ENCODE measurements around the gene FOXB1.
A peak's percentile ranks its signal among the peaks of the same experiment; 100 is the strongest.

The FOXB1 gene

DNA sequence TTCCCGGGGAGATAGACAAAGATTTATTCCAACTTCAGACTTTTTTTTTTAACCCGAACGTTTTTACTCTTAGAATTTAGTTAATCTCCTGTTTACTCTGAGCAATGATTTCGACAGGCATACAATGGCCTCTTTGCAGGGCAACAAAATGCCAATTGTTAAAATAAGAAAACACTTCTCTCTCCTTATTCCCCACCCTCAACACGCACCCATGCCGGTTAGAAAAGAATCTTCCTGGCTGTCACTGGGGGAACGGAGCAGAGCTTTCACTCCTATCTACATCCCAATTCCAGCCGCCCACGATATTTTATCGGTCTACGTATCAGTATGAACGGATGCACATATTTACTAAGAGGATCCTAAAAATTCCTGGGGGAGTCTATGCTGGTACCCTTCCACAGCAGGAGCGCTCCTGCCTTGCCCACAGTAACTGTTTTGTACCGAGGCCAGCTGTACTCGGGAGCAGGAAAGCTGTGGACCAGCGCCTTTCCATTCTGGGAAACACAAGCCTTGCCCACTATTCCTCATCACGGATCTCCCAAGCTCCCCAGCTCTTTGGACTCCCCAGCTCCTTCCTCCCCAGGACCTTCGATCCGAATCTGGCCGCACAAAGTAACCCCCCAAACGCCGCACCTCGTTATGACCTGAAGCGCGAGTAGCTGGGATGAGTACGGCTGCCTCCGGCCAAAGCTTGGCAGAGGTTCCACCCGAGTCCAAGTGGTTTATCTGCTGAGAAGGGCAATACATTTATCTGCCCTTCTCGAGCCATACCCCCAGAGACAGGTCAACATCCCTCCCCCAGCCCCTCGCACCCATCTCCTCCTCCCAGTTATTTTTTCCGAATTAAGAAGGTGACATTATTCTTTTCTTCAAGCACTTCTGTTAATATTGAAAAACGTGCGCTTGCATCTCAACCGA lies 2.2 kb upstream of the FOXB1 start:
- H3K9me3 ChIP-seq (ENCODE audit: insufficient read depth, low read length) = no peaks in the 10 kb centered on the region
- H4K20me1 ChIP-seq (ENCODE audit: insufficient read depth, low read length) = no peaks in the 10 kb centered on the region
- H3K4me1 ChIP-seq (ENCODE audit: low read length) = peaks cover 45% of the 10 kb centered on the region
- H3K79me2 ChIP-seq (ENCODE audit: low read length) = no peaks in the 10 kb centered on the region; the same call in 1 of the 2 replicates
- no peak overlapping the region for H3K27ac ChIP-seq (ENCODE audit: low read length)
- H3K9ac ChIP-seq (ENCODE audit: low read length) = no peak overlapping the region
- H2AFZ ChIP-seq (ENCODE audit: low read depth, low read length) = no peak overlapping the region
- no peak overlapping the region for H3K4me2 ChIP-seq (ENCODE audit: low read length)
- H3K27me3 ChIP-seq (ENCODE audit: low read depth, low read length) = no peaks in the 10 kb centered on the region
- no peaks in the 10 kb centered on the region for H3K36me3 ChIP-seq (replicated peaks; ENCODE audit: low read depth, low read length)
- H3K4me3 ChIP-seq (ENCODE audit: low read length) = no peak overlapping the region
- TF ChIP-seq EZH2phosphoT487 (IDR thresholded peaks at IDR 0.05; ENCODE audit: low read depth) (no peak), CTCF (IDR thresholded peaks at IDR 0.05; ENCODE audit: low read depth, low read length) (no peak)

DNA sequence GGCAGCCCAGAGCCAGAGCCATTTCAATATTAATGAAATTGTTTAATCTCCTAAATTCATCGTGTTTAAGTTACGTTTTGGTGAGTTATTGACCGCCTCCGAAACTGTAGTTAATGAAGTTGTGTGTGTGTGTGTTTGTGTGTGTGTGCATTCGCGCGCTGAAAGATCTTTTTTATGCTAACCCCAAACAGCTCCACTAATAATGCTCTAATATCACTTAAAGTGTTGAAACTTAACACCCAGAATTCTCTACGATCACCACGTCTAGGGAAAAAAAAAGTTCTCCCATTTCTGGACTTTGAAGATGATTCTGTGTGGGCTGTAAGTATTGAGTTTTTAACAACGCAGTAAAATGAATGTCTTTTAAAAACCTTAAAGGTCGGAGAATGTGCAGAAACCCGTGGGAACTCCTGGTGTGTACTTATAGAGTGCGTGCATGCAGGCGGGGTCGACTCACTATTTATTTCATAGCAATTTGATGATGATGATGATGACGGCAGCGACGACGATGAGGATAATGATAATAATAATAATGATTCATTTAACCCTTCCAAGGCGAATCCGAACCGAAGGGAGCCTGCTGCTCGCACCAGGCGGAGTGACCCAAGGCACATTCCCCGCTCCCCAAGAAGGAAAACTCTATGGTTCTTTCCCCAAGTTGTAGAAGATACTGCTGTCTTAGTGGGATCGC lies 1.4 kb upstream of the FOXB1 start:
- H3K9me3 ChIP-seq (ENCODE audit: insufficient read depth, low read length) = no peaks in the 10 kb centered on the region
- no peak overlapping the region for H3K27ac ChIP-seq (ENCODE audit: low read length)
- no peaks in the 10 kb centered on the region for H3K36me3 ChIP-seq (replicated peaks; ENCODE audit: low read depth, low read length)
- no peak overlapping the region for H2AFZ ChIP-seq (ENCODE audit: low read depth, low read length)
- no peak overlapping the region for H3K4me2 ChIP-seq (ENCODE audit: low read length)
- TF ChIP-seq EZH2phosphoT487 (IDR thresholded peaks at IDR 0.05; ENCODE audit: low read depth) (no peak), CTCF (IDR thresholded peaks at IDR 0.05; ENCODE audit: low read depth, low read length) (no peak)
- peaks cover 47% of the 10 kb centered on the region for H3K4me1 ChIP-seq (ENCODE audit: low read length)
- no peak overlapping the region for H3K9ac ChIP-seq (ENCODE audit: low read length)
- no peaks in the 10 kb centered on the region for H3K27me3 ChIP-seq (ENCODE audit: low read depth, low read length)
- H4K20me1 ChIP-seq (ENCODE audit: insufficient read depth, low read length) = no peaks in the 10 kb centered on the region
- no peak overlapping the region for H3K4me3 ChIP-seq (ENCODE audit: low read length)
- H3K79me2 ChIP-seq (ENCODE audit: low read length) = no peaks in the 10 kb centered on the region; the same call in 1 of the 2 replicates

GRCh38 chr15:60003243-60004008 lies 685 bp upstream of the FOXB1 start:
- Histone ChIP-seq H2AFZ (ENCODE audit: low read depth, low read length) (peak overlapping the region; percentile 51), H3K36me3 (replicated peaks; ENCODE audit: low read depth, low read length) (no peaks in the 10 kb centered on the region), H3K4me2 (ENCODE audit: low read length) (peak overlapping the region; percentile 87), H3K9me3 (ENCODE audit: insufficient read depth, low read length) (no peaks in the 10 kb centered on the region), H3K79me2 (ENCODE audit: low read length) (no peaks in the 10 kb centered on the region; the same call in 1 of the 2 replicates), H4K20me1 (ENCODE audit: insufficient read depth, low read length) (no peaks in the 10 kb centered on the region), H3K27me3 (ENCODE audit: low read depth, low read length) (no peaks in the 10 kb centered on the region), H3K9ac (ENCODE audit: low read length) (peak overlapping the region; percentile 63), H3K4me1 (ENCODE audit: low read length) (peaks cover 39% of the 10 kb centered on the region), H3K27ac (ENCODE audit: low read length) (peak overlapping the region; percentile 59), H3K4me3 (ENCODE audit: low read length) (peak overlapping the region; percentile 77)
- TF ChIP-seq CTCF (IDR thresholded peaks at IDR 0.05; ENCODE audit: low read depth, low read length) (no peak), EZH2phosphoT487 (IDR thresholded peaks at IDR 0.05; ENCODE audit: low read depth) (no peak)
